ENCODE results near the gene NUCB2.
A peak's percentile ranks its signal among the peaks of the same experiment; 100 is the strongest.

The NUCB2 gene

DNA sequence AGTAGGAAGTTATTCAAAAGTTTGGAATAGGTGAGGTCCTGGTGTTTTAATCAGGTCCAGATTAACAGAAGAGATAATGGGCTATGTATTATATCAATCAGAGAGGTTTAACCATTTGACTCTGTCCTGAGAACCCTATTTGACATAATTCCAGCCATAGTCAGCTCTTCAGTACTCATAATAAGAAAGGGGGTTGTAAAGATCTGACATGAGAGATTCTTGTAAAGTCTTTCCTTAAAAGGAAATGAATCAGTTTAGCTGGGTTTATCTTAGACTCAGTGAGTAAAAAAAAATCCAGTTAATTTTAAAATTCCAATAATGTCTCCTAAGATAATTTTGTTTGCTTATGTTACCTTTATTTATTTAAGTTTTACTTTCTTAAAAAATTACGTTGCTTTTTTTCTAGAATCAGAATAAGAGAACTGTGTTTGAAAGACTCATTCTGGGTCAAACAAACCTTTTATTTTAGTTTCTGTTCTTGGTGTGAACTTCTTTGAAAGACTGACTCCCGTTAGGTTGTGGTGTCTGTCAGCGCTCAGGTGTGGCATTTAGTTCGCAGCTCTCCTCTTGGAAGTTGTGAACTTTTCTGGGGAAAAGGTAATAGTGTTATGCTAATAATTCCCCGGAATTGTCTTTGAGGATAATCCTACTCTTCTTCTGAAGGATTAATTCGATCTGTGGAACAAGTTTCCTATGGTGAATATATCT, 20.5 kb downstream of the NUCB2 start:
- TF ChIP-seq, protein P1, sequence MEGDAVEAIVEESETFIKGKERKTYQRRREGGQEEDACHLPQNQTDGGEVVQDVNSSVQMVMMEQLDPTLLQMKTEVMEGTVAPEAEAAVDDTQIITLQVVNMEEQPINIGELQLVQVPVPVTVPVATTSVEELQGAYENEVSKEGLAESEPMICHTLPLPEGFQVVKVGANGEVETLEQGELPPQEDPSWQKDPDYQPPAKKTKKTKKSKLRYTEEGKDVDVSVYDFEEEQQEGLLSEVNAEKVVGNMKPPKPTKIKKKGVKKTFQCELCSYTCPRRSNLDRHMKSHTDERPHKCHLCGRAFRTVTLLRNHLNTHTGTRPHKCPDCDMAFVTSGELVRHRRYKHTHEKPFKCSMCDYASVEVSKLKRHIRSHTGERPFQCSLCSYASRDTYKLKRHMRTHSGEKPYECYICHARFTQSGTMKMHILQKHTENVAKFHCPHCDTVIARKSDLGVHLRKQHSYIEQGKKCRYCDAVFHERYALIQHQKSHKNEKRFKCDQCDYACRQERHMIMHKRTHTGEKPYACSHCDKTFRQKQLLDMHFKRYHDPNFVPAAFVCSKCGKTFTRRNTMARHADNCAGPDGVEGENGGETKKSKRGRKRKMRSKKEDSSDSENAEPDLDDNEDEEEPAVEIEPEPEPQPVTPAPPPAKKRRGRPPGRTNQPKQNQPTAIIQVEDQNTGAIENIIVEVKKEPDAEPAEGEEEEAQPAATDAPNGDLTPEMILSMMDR (IDR thresholded peaks at IDR 0.05; ENCODE audit: borderline replicate concordance, control extremely low read depth, extremely low read depth, insufficient read depth, missing control alignments): no peak
- no peak for DNase-seq (ENCODE audit: low spot score)
- in situ Hi-C loops (cut with MboI; ENCODE audit: low sequenced_read_pairs, unreplicated experiment): no loop called here

- TF ChIP-seq, protein P1 (IDR thresholded peaks at IDR 0.05; ENCODE audit: borderline replicate concordance, control extremely low read depth, extremely low read depth, insufficient read depth, missing control alignments): no peak
- peak; percentile 25 for DNase-seq (ENCODE audit: low spot score)
- in situ Hi-C loops (cut with MboI; ENCODE audit: low sequenced_read_pairs, unreplicated experiment): no loop called here
Observed at GRCh38 chr11:17298302-17298701, 21.8 kb downstream of the NUCB2 start.

DNA sequence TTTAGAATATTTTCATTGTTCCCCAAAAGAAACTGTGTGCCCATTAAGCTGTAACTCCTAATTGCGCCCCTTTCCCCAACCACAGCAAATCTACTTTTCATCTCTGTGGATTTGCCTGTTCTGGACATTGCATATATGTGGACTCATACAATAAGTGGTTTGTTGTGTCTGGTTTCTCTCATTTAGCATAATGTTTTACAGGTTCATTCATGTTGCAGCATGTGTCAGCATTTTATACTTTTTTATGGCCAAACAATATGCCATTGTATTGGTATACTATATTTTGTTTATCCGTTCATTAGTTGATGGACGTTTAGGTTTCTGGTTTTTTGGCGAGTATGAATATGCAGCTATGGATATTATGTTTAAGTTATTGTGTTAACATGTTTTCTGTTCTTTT, 23.8 kb downstream of the NUCB2 start:
- no peak for DNase-seq (ENCODE audit: low spot score)
- TF ChIP-seq, protein P1 (IDR thresholded peaks at IDR 0.05; ENCODE audit: borderline replicate concordance, control extremely low read depth, extremely low read depth, insufficient read depth, missing control alignments): no peak
- in situ Hi-C loops (cut with MboI; ENCODE audit: low sequenced_read_pairs, unreplicated experiment): no loop called here

GRCh38 chr11:17313349-17314231, 37.1 kb downstream of the NUCB2 start:
- TF ChIP-seq, protein P1 (IDR thresholded peaks at IDR 0.05; ENCODE audit: borderline replicate concordance, control extremely low read depth, extremely low read depth, insufficient read depth, missing control alignments): no peak
- in situ Hi-C loops (cut with MboI; ENCODE audit: low sequenced_read_pairs, unreplicated experiment): no loop called here
- DNase-seq (ENCODE audit: low spot score): no peak

- in situ Hi-C loops (cut with MboI; ENCODE audit: low sequenced_read_pairs, unreplicated experiment): no loop called here
- no peak for DNase-seq (ENCODE audit: low spot score)
- TF ChIP-seq, protein P1 (IDR thresholded peaks at IDR 0.05; ENCODE audit: borderline replicate concordance, control extremely low read depth, extremely low read depth, insufficient read depth, missing control alignments): no peak
Observed at GRCh38 chr11:17314232-17314547, 37.7 kb downstream of the NUCB2 start.

DNA sequence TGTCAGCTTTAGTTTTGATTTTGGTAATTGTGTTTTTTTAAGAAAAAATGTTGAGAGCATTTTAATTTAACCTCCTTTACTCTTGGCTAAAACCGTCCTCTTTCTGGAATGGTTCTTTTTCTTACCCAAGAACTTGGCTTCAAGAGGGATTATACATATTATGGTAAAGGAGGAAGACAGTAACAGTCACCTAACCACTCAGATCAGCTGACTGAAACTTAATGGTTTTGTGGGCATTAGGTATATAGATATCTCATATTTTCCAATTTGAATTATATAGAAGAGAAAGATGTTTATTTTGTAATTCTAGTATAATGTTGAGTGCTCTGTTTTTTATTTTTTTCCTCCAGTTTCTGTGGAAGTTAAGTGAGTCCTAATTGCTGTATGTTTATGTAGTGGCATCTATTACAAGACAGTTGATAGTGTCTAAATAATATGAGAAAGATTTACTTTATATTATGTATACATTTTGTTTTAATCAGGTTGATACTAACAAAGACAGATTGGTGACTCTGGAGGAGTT, 38.4 kb downstream of the NUCB2 start:
- TF ChIP-seq, protein P1 (IDR thresholded peaks at IDR 0.05; ENCODE audit: borderline replicate concordance, control extremely low read depth, extremely low read depth, insufficient read depth, missing control alignments): no peak
- in situ Hi-C loops (cut with MboI; ENCODE audit: low sequenced_read_pairs, unreplicated experiment): no loop called here
- DNase-seq (ENCODE audit: low spot score): no peak

Data from GM13976 (cell line).